Smooth muscle cell (in vitro differentiated cells): ENCODE data around the gene SLC25A33. TPM values are rescaled to one million over a fixed set of nuclear protein-coding genes. Genes with fewer than 3 reads are reported as not detected.

Experiments
- DNase-seq: peaks from one replicate; lab custom pipeline; 2025; ENCODE audit not compliant: unreplicated experiment; lab: John Stamatoyannopoulos, UW
- H2AFZ ChIP-seq: fragments of 200-600 bp; sonication (generic); 2 replicates; pipeline ENCODE4 v1.6.0; 2016; ENCODE audit warnings: antibody characterized with exemption, low read depth, mild to moderate bottlenecking
- H3F3A ChIP-seq: fragments of 200-600 bp; sonication (generic); 2 replicates; pipeline ENCODE4 v1.6.0; 2017; ENCODE audit warnings: antibody characterized with exemption, low read depth
- H3K27ac ChIP-seq: fragments of 200-600 bp; sonication (generic); 2 replicates; pipeline ENCODE4 v1.5.1; 2016; ENCODE audit warnings: low read depth, mild to moderate bottlenecking
- H3K27me3 ChIP-seq: fragments of 200-600 bp; sonication (generic); 2 replicates; pipeline ENCODE4 v1.6.1; 2016; ENCODE audit warnings: low read depth, mild to moderate bottlenecking
- H3K36me3 ChIP-seq: fragments of 200-600 bp; sonication (generic); 2 replicates; pipeline ENCODE4 v1.5.1; 2016; ENCODE audit warnings: low read depth
- H3K4me1 ChIP-seq: fragments of 200-600 bp; sonication (generic); 2 replicates; pipeline ENCODE4 v1.5.1; 2016; ENCODE audit warnings: low read depth
- H3K4me2 ChIP-seq: fragments of 200-600 bp; sonication (generic); 2 replicates; pipeline ENCODE4 v1.6.0; 2016; ENCODE audit warnings: mild to moderate bottlenecking
- H3K4me3 ChIP-seq: fragments of 200-600 bp; sonication (generic); 2 replicates; pipeline ENCODE4 v1.5.1; 2016; ENCODE audit warnings: mild to moderate bottlenecking
- H3K79me2 ChIP-seq: fragments of 200-600 bp; sonication (generic); 2 replicates; pipeline ENCODE4 v1.6.0; 2016; ENCODE audit warnings: low read depth, mild to moderate bottlenecking
- H3K9ac ChIP-seq: fragments of 200-600 bp; sonication (generic); 2 replicates; pipeline ENCODE4 v1.6.0; 2016; ENCODE audit warnings: low read depth
- H3K9me3 ChIP-seq: fragments of 200-600 bp; sonication (generic); replicated peaks from 2 replicates; pipeline ENCODE4 v1.5.1; 2016; ENCODE audit warnings: low read depth
- H4K20me1 ChIP-seq: fragments of 200-600 bp; sonication (generic); 2 replicates; pipeline ENCODE4 v1.6.0; 2016; ENCODE audit warnings: low read depth
- CTCF ChIP-seq: fragments of 200-600 bp; sonication (generic); IDR thresholded peaks from 2 replicates; pipeline ENCODE4 v1.5.1; 2017; ENCODE audit warnings: borderline replicate concordance, mild to moderate bottlenecking, antibody characterized with exemption; ENCODE audit not compliant: insufficient read depth, poor library complexity, severe bottlenecking
- WGBS: methylation state at CpG from one replicate; pipeline ENCODE4 v1.1.7; 2016; ENCODE audit warnings: low lambda C conversion rate; 5-methylcytosine and 5-hydroxymethylcytosine counted together
- polyA plus RNA-seq: library from polyadenylated mRNA; unstranded; fragments of >200 nt; fragmentation: Nextera tagmentation; extraction: Ambion mirVana; gene quantifications from 2 replicates; pipeline ENCODE4 v1.2.1, GENCODE V29; 2016
- total RNA-seq: library from RNA; depleted of rRNA; stranded (reverse); fragments of >200 nt; gene quantifications from 2 replicates; pipeline ENCODE4 v1.2.3, GENCODE V29; 2014

Gene SLC25A33
- total and polyA plus RNA-seq, 2 experiments from 2014 or later, result 5.4 to 5.5 TPM

- 98% methylated on average over 10 of the region's 10 CpGs for WGBS
- H3K4me2 ChIP-seq, result no peak overlapping the region
- no peak overlapping the region for H3K4me3 ChIP-seq
- no peaks in the 10 kb centered on the region for H3K27me3 ChIP-seq
- H3K9ac ChIP-seq, result no peak overlapping the region
- DNase-seq, result no peak
- no peaks in the 10 kb centered on the region for H3K4me1 ChIP-seq
- no peak overlapping the region for H2AFZ ChIP-seq
- no peaks in the 10 kb centered on the region for H3F3A ChIP-seq
- no peak overlapping the region for H3K27ac ChIP-seq
- H3K9me3 ChIP-seq, result no peaks in the 10 kb centered on the region
- peaks cover 11% of the 10 kb centered on the region for H4K20me1 ChIP-seq
- no peak for TF ChIP-seq CTCF
- no peaks in the 10 kb centered on the region for H3K36me3 ChIP-seq
- peaks cover 1% of the 10 kb centered on the region for H3K79me2 ChIP-seq
Measured at GRCh38 chr1:9599741-9600140, 60.5 kb downstream of the SLC25A33 start.

- Histone ChIP-seq H3K4me1 (no peaks in the 10 kb centered on the region), H3K4me2 (no peak overlapping the region), H3K27me3 (no peaks in the 10 kb centered on the region), H2AFZ (no peak overlapping the region), H3F3A (no peaks in the 10 kb centered on the region), H4K20me1 (no peaks in the 10 kb centered on the region), H3K79me2 (no peaks in the 10 kb centered on the region), H3K4me3 (no peak overlapping the region), H3K27ac (no peak overlapping the region), H3K9me3 (no peaks in the 10 kb centered on the region), H3K9ac (no peak overlapping the region), H3K36me3 (no peaks in the 10 kb centered on the region)
- WGBS, result 97% methylated on average over 39 of the region's 39 CpGs
- no peak for TF ChIP-seq CTCF
- no peak for DNase-seq
Measured at GRCh38 chr1:9600861-9601834, 61.9 kb downstream of the SLC25A33 start.

- Histone ChIP-seq H3K4me1 (no peaks in the 10 kb centered on the region), H3F3A (no peaks in the 10 kb centered on the region), H3K9ac (no peak overlapping the region), H4K20me1 (no peaks in the 10 kb centered on the region), H3K79me2 (no peaks in the 10 kb centered on the region), H3K27me3 (no peaks in the 10 kb centered on the region), H3K4me3 (no peak overlapping the region), H3K9me3 (no peaks in the 10 kb centered on the region), H3K4me2 (no peak overlapping the region), H3K27ac (no peak overlapping the region), H3K36me3 (no peaks in the 10 kb centered on the region), H2AFZ (no peak overlapping the region)
- 97% methylated on average over 20 of the region's 26 CpGs for WGBS
- no peak for TF ChIP-seq CTCF
- DNase-seq, result no peak
Measured at GRCh38 chr1:9601942-9602793, 62.9 kb downstream of the SLC25A33 start.
